CD14-positive monocyte (primary cell): ENCODE data around the gene URI1. TPM values are rescaled to one million over a fixed set of nuclear protein-coding genes. Genes with fewer than 3 reads are reported as not detected.

ENCODE experiments used
- DNase-seq, 3 donors: peaks; one replicate each; pipeline ENCODE4 v3.0.0-alpha.2; 2011 to 2022
- H2AFZ ChIP-seq: 2 replicates; pipeline ENCODE4 v1.6.0; 2012; ENCODE audit warnings: mild to moderate bottlenecking, low read depth, low read length, inconsistent platforms; ENCODE audit not compliant: insufficient read depth, poor library complexity, severe bottlenecking
- H3K27ac ChIP-seq, 2 donors: 1 replicate in 1 of 2; 2 replicates in 1 of 2; pipeline ENCODE4 v1.5.1; 2012 to 2013; ENCODE audit warnings: low read length in 2 of 2, control low read depth in 1 of 2, inconsistent platforms in 1 of 2, low read depth in 1 of 2, mild to moderate bottlenecking in 1 of 2
- H3K27me3 ChIP-seq, 2 donors: one replicate each; pipeline versions ENCODE4 v1.6.0 to v1.6.1; 2011 to 2013; ENCODE audit warnings: low read length in 2 of 2; ENCODE audit not compliant: control insufficient read depth in 2 of 2, insufficient read depth in 2 of 2
- H3K36me3 ChIP-seq, 2 donors: replicated peaks in 1 of 2; 1 replicate in 1 of 2; 2 replicates in 1 of 2; pipeline versions ENCODE4 v1.5.1 to v1.6.1; 2012 to 2013; ENCODE audit warnings: low read length in 2 of 2, control low read depth in 1 of 2, inconsistent platforms in 1 of 2, mild to moderate bottlenecking in 1 of 2; ENCODE audit not compliant: insufficient read depth in 2 of 2, control insufficient read depth in 1 of 2
- H3K4me1 ChIP-seq, 2 donors: 1 replicate in 1 of 2; 2 replicates in 1 of 2; pipeline versions ENCODE4 v1.5.1 to v1.6.1; 2012 to 2013; ENCODE audit warnings: low read length in 2 of 2, control low read depth in 1 of 2, inconsistent platforms in 1 of 2, mild to moderate bottlenecking in 1 of 2, moderate library complexity in 1 of 2; ENCODE audit not compliant: insufficient read depth in 2 of 2, control insufficient read depth in 1 of 2
- H3K4me2 ChIP-seq: replicated peaks from 2 replicates; pipeline ENCODE3; 2012; ENCODE audit warnings: low read length, moderate library complexity, mild to moderate bottlenecking; ENCODE audit not compliant: poor library complexity, severe bottlenecking; ENCODE audit errors: extremely low read depth
- H3K4me3 ChIP-seq, 3 experiments: fragments of 200-600 bp in 1 of 3; sonication (generic) in 1 of 3; replicated peaks in 1 of 3; 1 replicate in 2 of 3; 2 replicates in 1 of 3; pipeline ENCODE4 v1.5.1; 2011 to 2013; ENCODE audit warnings: low read length in 3 of 3, mild to moderate bottlenecking in 3 of 3, control low read depth in 2 of 3, low read depth in 2 of 3, inconsistent platforms in 1 of 3, moderate library complexity in 1 of 3
- H3K79me2 ChIP-seq: 2 replicates; pipeline ENCODE4 v1.6.0; 2012; ENCODE audit warnings: mild to moderate bottlenecking, control low read depth, inconsistent platforms, low read length, moderate library complexity; ENCODE audit not compliant: insufficient read depth
- H3K9ac ChIP-seq: 2 replicates; pipeline ENCODE4 v1.6.0; 2017; ENCODE audit warnings: low read length, mild to moderate bottlenecking; ENCODE audit not compliant: insufficient read depth, poor library complexity, severe bottlenecking
- H3K9me3 ChIP-seq, 2 donors: replicated peaks in 1 of 2; 1 replicate in 1 of 2; 2 replicates in 1 of 2; pipeline versions ENCODE4 v1.5.1 to v1.6.1; 2012 to 2013; ENCODE audit warnings: low read length in 2 of 2, control low read depth in 1 of 2; ENCODE audit not compliant: control insufficient read depth in 1 of 2, insufficient read depth in 1 of 2
- H4K20me1 ChIP-seq: 2 replicates; pipeline ENCODE4 v1.6.0; 2012; ENCODE audit warnings: mild to moderate bottlenecking, low read length, control low read depth, moderate library complexity; ENCODE audit not compliant: insufficient read depth
- H3K27ac Mint-ChIP-seq, 7 donors: one replicate each; pipeline ENCODE4 v1.8.0; 2020; ENCODE audit warnings: mild to moderate bottlenecking in 7 of 7, mixed read lengths in 7 of 7, moderate library complexity in 6 of 7, inconsistent platforms in 2 of 7
- H3K27me3 Mint-ChIP-seq, 3 donors: one replicate each; pipeline ENCODE4 v1.8.0; 2021 to 2022; ENCODE audit warnings: low read depth in 3 of 3, mild to moderate bottlenecking in 3 of 3, mixed read lengths in 3 of 3, moderate library complexity in 3 of 3, inconsistent platforms in 1 of 3
- H3K36me3 Mint-ChIP-seq, 2 donors: one replicate each; pipeline ENCODE4 v1.8.0; 2020; ENCODE audit warnings: mixed read lengths in 2 of 2, inconsistent platforms in 1 of 2, mild to moderate bottlenecking in 1 of 2
- H3K4me1 Mint-ChIP-seq: one replicate; pipeline ENCODE4 v1.8.0; 2020; ENCODE audit warnings: mild to moderate bottlenecking, mixed read lengths
- H3K4me3 Mint-ChIP-seq, 2 donors: one replicate each; pipeline ENCODE4 v1.8.0; 2020; ENCODE audit warnings: mild to moderate bottlenecking in 2 of 2, mixed read lengths in 2 of 2, moderate library complexity in 1 of 2
- H3K9me3 Mint-ChIP-seq, 7 donors: one replicate each; pipeline ENCODE4 v1.8.0; 2020 to 2022; ENCODE audit warnings: mixed read lengths in 7 of 7, mild to moderate bottlenecking in 6 of 7, moderate library complexity in 6 of 7, inconsistent platforms in 2 of 7
- whole genome bisulfite sequencing: methylation state at CpG from one replicate; pipeline ENCODE4 v1.1.5; 2013; ENCODE audit warnings: missing lambda C conversion rate; ENCODE audit not compliant: insufficient coverage; 5-methylcytosine and 5-hydroxymethylcytosine counted together
- intact Hi-C, 2 donors: fragments of 100-400 bp; cut with micrococcal nuclease; formaldehyde crosslinking; loops; one replicate each; pipeline versions ENCODE4 v1.15.0 to v1.15.1; 2023
- polyA plus RNA-seq, 3 donors: library from polyadenylated mRNA; depleted of rRNA in 1 of 3; unstranded in 2 of 3; stranded (reverse) in 1 of 3; fragments of 300-500 nt in 2 of 3; fragments of >200 nt in 1 of 3; fragmentation: Illumina TruSeq in 2 of 3; gene quantifications; 1 replicate in 2 of 3; 2 replicates in 1 of 3; pipeline ENCODE4 v1.2.3, GENCODE V29; 2012 to 2021
- TF ChIP-seq, protein P1 (sequence below): fragments of 200-600 bp; IDR thresholded peaks from one replicate; pipeline ENCODE4 v1.8.0; 2022; ENCODE audit warnings: antibody characterized with exemption, mild to moderate bottlenecking

URI1 gene
- polyA plus RNA-seq, 3 donors, result 5.3 to 19.3 (median 9.7) TPM

DNA sequence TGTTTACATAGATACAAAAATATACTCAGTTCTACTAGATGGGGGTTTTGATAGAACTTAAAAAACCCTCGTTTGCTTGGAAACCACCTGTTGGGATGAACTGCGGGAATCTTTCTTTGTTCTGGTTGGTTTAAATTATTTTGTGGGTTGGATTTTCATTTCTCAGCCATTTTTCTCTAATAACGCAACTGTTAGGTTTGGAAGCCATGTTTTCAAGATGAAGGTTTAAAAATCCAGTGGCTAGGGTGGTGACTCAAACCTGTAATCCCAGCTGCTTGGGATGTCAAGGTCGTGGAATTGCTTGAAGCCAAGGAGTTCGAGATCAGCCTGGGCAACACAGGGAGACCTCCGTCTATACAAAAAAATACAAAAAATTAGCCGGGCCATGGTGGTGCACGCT lies 1.6 kb downstream of the URI1 start:
- Mint-ChIP-seq H3K36me3 (peaks cover 1% of the 10 kb centered on the region in 2 donors), H3K9me3 (peaks cover 0 to 3% (median 0%) of the 10 kb centered on the region in 7 donors), H3K4me1 (peaks cover 35% of the 10 kb centered on the region), H3K4me3 (no peak overlapping the region), H3K27ac (no peak overlapping the region), H3K27me3 (peaks cover 1 to 8% (median 8%) of the 10 kb centered on the region in 3 donors)
- 93% methylated on average over 2 of the region's 8 CpGs for WGBS
- peaks cover 62% of the 10 kb centered on the region for H3K79me2 ChIP-seq
- H3K4me1 ChIP-seq, result peaks cover 13 to 21% of the 10 kb centered on the region in 2 donors
- H3K36me3 ChIP-seq, result no peaks in the 10 kb centered on the region
- no peak overlapping the region for H3K4me2 ChIP-seq
- TF ChIP-seq, protein P1, sequence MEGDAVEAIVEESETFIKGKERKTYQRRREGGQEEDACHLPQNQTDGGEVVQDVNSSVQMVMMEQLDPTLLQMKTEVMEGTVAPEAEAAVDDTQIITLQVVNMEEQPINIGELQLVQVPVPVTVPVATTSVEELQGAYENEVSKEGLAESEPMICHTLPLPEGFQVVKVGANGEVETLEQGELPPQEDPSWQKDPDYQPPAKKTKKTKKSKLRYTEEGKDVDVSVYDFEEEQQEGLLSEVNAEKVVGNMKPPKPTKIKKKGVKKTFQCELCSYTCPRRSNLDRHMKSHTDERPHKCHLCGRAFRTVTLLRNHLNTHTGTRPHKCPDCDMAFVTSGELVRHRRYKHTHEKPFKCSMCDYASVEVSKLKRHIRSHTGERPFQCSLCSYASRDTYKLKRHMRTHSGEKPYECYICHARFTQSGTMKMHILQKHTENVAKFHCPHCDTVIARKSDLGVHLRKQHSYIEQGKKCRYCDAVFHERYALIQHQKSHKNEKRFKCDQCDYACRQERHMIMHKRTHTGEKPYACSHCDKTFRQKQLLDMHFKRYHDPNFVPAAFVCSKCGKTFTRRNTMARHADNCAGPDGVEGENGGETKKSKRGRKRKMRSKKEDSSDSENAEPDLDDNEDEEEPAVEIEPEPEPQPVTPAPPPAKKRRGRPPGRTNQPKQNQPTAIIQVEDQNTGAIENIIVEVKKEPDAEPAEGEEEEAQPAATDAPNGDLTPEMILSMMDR, result no peak
- no peaks in the 10 kb centered on the region for H3K9me3 ChIP-seq
- no peak overlapping the region for H3K4me3 ChIP-seq
- H4K20me1 ChIP-seq, result peaks cover 51% of the 10 kb centered on the region
- H2AFZ ChIP-seq, result no peak overlapping the region
- no peak for DNase-seq
- no peak overlapping the region for H3K9ac ChIP-seq
- intact Hi-C loops, result loop anchor here (2.0 to 10.0 kb wide), 4 partner anchors 99 to 339 kb away; partner anchors contain the start of genes POP4 (in 2 of the 2) and CCNE1 (in 1 of the 2)
- H3K27ac ChIP-seq, result no peak overlapping the region
- H3K27me3 ChIP-seq, result no peaks in the 10 kb centered on the region

DNA sequence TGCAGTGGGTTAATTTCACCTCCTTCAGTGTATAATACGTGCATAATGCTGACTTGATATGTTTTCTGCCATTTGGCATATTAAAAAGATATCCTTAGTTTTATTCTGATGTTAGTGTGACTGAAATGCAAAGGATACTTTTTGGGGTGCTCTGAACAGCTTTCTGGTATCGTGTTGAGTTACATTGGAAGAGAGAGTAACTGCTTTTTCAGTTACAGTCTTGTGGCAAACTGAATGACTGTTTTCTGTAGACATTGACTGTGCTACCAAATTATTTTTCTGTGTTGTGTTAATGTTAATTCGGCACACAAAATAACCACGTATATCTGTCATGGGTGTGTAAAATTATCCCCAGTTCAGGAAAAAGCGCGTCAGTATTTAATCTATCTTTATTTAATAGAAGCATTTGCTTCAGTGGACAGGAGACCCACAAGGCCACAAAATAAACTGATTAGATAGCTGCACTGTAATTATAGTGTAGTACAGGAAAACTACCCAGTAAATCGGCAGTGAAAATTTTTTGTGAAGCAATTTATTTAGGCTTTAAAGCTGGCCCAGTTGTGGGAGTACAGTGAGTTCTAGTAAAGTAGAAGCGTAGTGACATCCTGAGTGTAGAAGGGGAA lies 2.5 kb downstream of the URI1 start:
- peaks cover 52% of the 10 kb centered on the region for H4K20me1 ChIP-seq
- H3K36me3 Mint-ChIP-seq, result peaks cover 2% of the 10 kb centered on the region in 2 donors
- no peaks in the 10 kb centered on the region for H3K27me3 ChIP-seq
- no peak overlapping the region for H3K27ac Mint-ChIP-seq
- TF ChIP-seq, protein P1, result no peak
- 89% methylated on average over 3 of the region's 8 CpGs for WGBS
- H3K4me1 ChIP-seq, result peaks cover 13 to 21% of the 10 kb centered on the region in 2 donors
- H3K36me3 ChIP-seq, result no peaks in the 10 kb centered on the region
- peaks cover 0 to 4% (median 0%) of the 10 kb centered on the region in 7 donors for H3K9me3 Mint-ChIP-seq
- no peak overlapping the region for H3K9ac ChIP-seq
- no peak for DNase-seq
- H3K4me1 Mint-ChIP-seq, result peaks cover 35% of the 10 kb centered on the region
- H3K27ac ChIP-seq, result no peak overlapping the region
- intact Hi-C loops, result loop anchor here (5.0 to 10.0 kb wide), 3 partner anchors 102 to 340 kb away; partner anchors contain the start of genes POP4 (in 2 of the 2) and CCNE1 (in 1 of the 2)
- no peaks in the 10 kb centered on the region for H3K9me3 ChIP-seq
- no peak overlapping the region for H2AFZ ChIP-seq
- H3K4me2 ChIP-seq, result no peak overlapping the region
- H3K27me3 Mint-ChIP-seq, result peaks cover 1 to 8% (median 8%) of the 10 kb centered on the region in 3 donors
- H3K79me2 ChIP-seq, result peaks cover 63% of the 10 kb centered on the region
- no peak overlapping the region for H3K4me3 ChIP-seq
- H3K4me3 Mint-ChIP-seq, result no peak overlapping the region
